Fibroblast of the aortic adventitia (primary cell): Measurements from ENCODE around the gene GLI3. TPM values are rescaled to one million over a fixed set of nuclear protein-coding genes. Genes with fewer than 3 reads are reported as not detected.
A peak's percentile ranks its signal among the peaks of the same experiment; 100 is the strongest.
"Not testable (repeated sequence)": the region's sequence is repeated elsewhere in the genome, so short reads cannot be mapped to it uniquely, and the experiment has no call there.

ENCODE experiments used
- DNase-seq: peaks from one replicate; pipeline ENCODE4 v3.0.0-alpha.2; 2010; ENCODE audit warnings: low read depth
- H3K4me3 ChIP-seq: 2 replicates; pipeline ENCODE4 v1.5.1; 2011; ENCODE audit warnings: low read depth, mild to moderate bottlenecking, control low read depth, low read length, moderate library complexity
- CTCF ChIP-seq: IDR thresholded peaks from 2 replicates; pipeline ENCODE4 v1.5.1; 2011; ENCODE audit warnings: mild to moderate bottlenecking, low read length, control low read depth, inconsistent platforms; ENCODE audit not compliant: insufficient read depth
- total RNA-seq: library from RNA; depleted of rRNA; stranded (reverse); fragments of >200 nt; gene quantifications from 2 replicates; pipeline ENCODE4 v1.2.3, GENCODE V29; 2012; ENCODE audit warnings: low replicate concordance

GLI3 gene
- total RNA-seq, 1 donor = 7.0 TPM

GRCh38 chr7:42210333-42210732 is 26.7 kb downstream of the GLI3 start:
- no peak for DNase-seq
- H3K4me3 ChIP-seq = no peak overlapping the region
- TF ChIP-seq CTCF = no peak

GRCh38 chr7:42209085-42209484 is 27.9 kb downstream of the GLI3 start:
- H3K4me3 ChIP-seq, DNase-seq: not testable (repeated sequence)

GRCh38 chr7:42208572-42208971 is 28.4 kb downstream of the GLI3 start:
- no peak for TF ChIP-seq CTCF
- no peak overlapping the region for H3K4me3 ChIP-seq
- no peak for DNase-seq

- no peak for DNase-seq
- no peak overlapping the region for H3K4me3 ChIP-seq
- no peak for TF ChIP-seq CTCF
Measured at GRCh38 chr7:42207420-42207819, 29.6 kb downstream of the GLI3 start.

- no peak overlapping the region for H3K4me3 ChIP-seq
- no peak for DNase-seq
Measured at GRCh38 chr7:42203336-42203735, 33.7 kb downstream of the GLI3 start.

GRCh38 chr7:42202601-42203000 is 34.4 kb downstream of the GLI3 start:
- H3K4me3 ChIP-seq = no peak overlapping the region
- no peak for DNase-seq
- no peak for TF ChIP-seq CTCF

More at GRCh38 chr7:42203336-42203735, 33.7 kb downstream of the GLI3 start:
- TF ChIP-seq CTCF = no peak

GRCh38 chr7:42198974-42199668 is 37.9 kb downstream of the GLI3 start:
- peak; percentile 78 for DNase-seq
- H3K4me3 ChIP-seq = no peak overlapping the region
- TF ChIP-seq CTCF = no peak
